Right atrium auricular region (tissue), 2 donors: ENCODE results near the gene THEM5. TPM values are rescaled to one million over a fixed set of nuclear protein-coding genes. Genes with fewer than 3 reads are reported as not detected.

Experiments used
- DNase-seq: peaks from one replicate; pipeline ENCODE4 v3.0.0-alpha.2; 2019; ENCODE audit warnings: low spot score
- H3K27ac ChIP-seq, 2 donors: fragments of 200-600 bp; sonication (generic); 1 replicate in 1 of 2; 2 replicates in 1 of 2; pipeline ENCODE4 v1.5.1; 2016 to 2019
- H3K27me3 ChIP-seq, 2 donors: fragments of 200-600 bp; sonication (generic); one replicate each; pipeline versions ENCODE4 v1.5.1 to v1.6.0; 2017 to 2019
- H3K36me3 ChIP-seq: fragments of 200-600 bp; sonication (generic); one replicate; pipeline ENCODE4 v1.5.1; 2016
- H3K4me1 ChIP-seq, 2 donors: fragments of 200-600 bp; sonication (generic); one replicate each; pipeline versions ENCODE4 v1.5.1 to v1.6.0; 2017 to 2019
- H3K4me3 ChIP-seq, 2 donors: fragments of 200-600 bp; sonication (generic); 1 replicate in 1 of 2; 2 replicates in 1 of 2; pipeline ENCODE4 v1.5.1; 2017 to 2019; ENCODE audit warnings: mild to moderate bottlenecking in 1 of 2, moderate library complexity in 1 of 2
- H3K9me3 ChIP-seq, 2 donors: fragments of 200-600 bp; sonication (generic); one replicate each; pipeline ENCODE4 v1.5.1; 2019
- CTCF ChIP-seq, 2 donors: fragments of 200-600 bp; sonication (generic); IDR thresholded peaks; one replicate each; pipeline ENCODE4 v1.5.1; 2019; ENCODE audit warnings: antibody characterized with exemption in 2 of 2
- total RNA-seq, 2 donors: library from RNA; depleted of rRNA; stranded (reverse); fragments of >200 nt; gene quantifications; one replicate each; pipeline ENCODE4 v1.1.0, GENCODE V29; 2016

THEM5 gene
- total RNA-seq, 2 donors from 2014 or later, result not detected

- no peak for TF ChIP-seq CTCF (IDR thresholded peaks at IDR 0.05)
Measured at GRCh38 chr1:151809290-151809984, 44.1 kb downstream of the THEM5 start.

GRCh38 chr1:151807766-151808165 is 45.7 kb downstream of the THEM5 start:
- no peaks in the 10 kb centered on the region for H3K4me1 ChIP-seq
- H3K4me3 ChIP-seq, result no peak overlapping the region
- DNase-seq, result no peak
- H3K27me3 ChIP-seq, result no peaks in the 10 kb centered on the region
- no peak overlapping the region for H3K27ac ChIP-seq
- TF ChIP-seq CTCF (IDR thresholded peaks at IDR 0.05), result no peak
- no peaks in the 10 kb centered on the region for H3K36me3 ChIP-seq
- no peaks in the 10 kb centered on the region for H3K9me3 ChIP-seq

More at GRCh38 chr1:151809290-151809984, 44.1 kb downstream of the THEM5 start:
- no peaks in the 10 kb centered on the region for H3K36me3 ChIP-seq
- no peak overlapping the region for H3K4me3 ChIP-seq
- no peak overlapping the region for H3K27ac ChIP-seq
- H3K9me3 ChIP-seq, result no peaks in the 10 kb centered on the region
- no peak for DNase-seq
- H3K27me3 ChIP-seq, result no peaks in the 10 kb centered on the region
- H3K4me1 ChIP-seq, result no peaks in the 10 kb centered on the region

GRCh38 chr1:151807131-151807530 is 46.4 kb downstream of the THEM5 start:
- no peak overlapping the region for H3K27ac ChIP-seq
- TF ChIP-seq CTCF (IDR thresholded peaks at IDR 0.05), result no peak
- no peaks in the 10 kb centered on the region for H3K4me1 ChIP-seq
- H3K27me3 ChIP-seq, result no peaks in the 10 kb centered on the region
- DNase-seq, result no peak
- H3K9me3 ChIP-seq, result no peaks in the 10 kb centered on the region
- H3K36me3 ChIP-seq, result no peaks in the 10 kb centered on the region
- H3K4me3 ChIP-seq, result no peak overlapping the region

GRCh38 chr1:151806170-151806569 is 47.3 kb downstream of the THEM5 start:
- H3K36me3 ChIP-seq, result no peaks in the 10 kb centered on the region
- no peak overlapping the region for H3K4me3 ChIP-seq
- no peaks in the 10 kb centered on the region for H3K4me1 ChIP-seq
- no peak for DNase-seq
- no peak for TF ChIP-seq CTCF (IDR thresholded peaks at IDR 0.05)
- H3K27ac ChIP-seq, result no peak overlapping the region
- H3K9me3 ChIP-seq, result no peaks in the 10 kb centered on the region
- H3K27me3 ChIP-seq, result no peaks in the 10 kb centered on the region

GRCh38 chr1:151805066-151805820 is 48.3 kb downstream of the THEM5 start, which contains the start of gene LINGO4:
TSS of gene LINGO4 (minus strand) at chr1:151805419. CDS start at chr1:151802704, 2,715 bp downstream.
- Histone ChIP-seq H3K27me3 (no peaks in the 10 kb centered on the region), H3K4me1 (no peaks in the 10 kb centered on the region), H3K9me3 (no peaks in the 10 kb centered on the region), H3K4me3 (no peak within 1 kb of the TSS), H3K27ac (no peak within 1 kb of the TSS), H3K36me3 (no peaks in the 10 kb centered on the region)
- no peak for TF ChIP-seq CTCF (IDR thresholded peaks at IDR 0.05)
- no peak for DNase-seq
